22Rv1 (cell line): ENCODE results near the gene TRPV2.

Experiments
- CTCF ChIP-seq: fragments of 450-650 bp; IDR thresholded peaks from 2 replicates; pipeline ENCODE4 v1.5.1; 2017; ENCODE audit warnings: mild to moderate bottlenecking
- ZFX ChIP-seq: fragments of 450-650 bp; IDR thresholded peaks from 2 replicates; pipeline ENCODE4 v1.6.1; 2017; ENCODE audit warnings: antibody characterized with exemption, borderline replicate concordance

GRCh38 chr17:16483021-16483645 is 67.8 kb downstream of the TRPV2 start:
- TF ChIP-seq CTCF (no peak), ZFX (no peak)
